ENCODE results near the gene ZMYND12.

GRCh38 chr1:42442662-42443061 is 13.2 kb downstream of the ZMYND12 start:
- TF ChIP-seq POLR2AphosphoS5 (IDR thresholded peaks at IDR 0.05) (no peak), CTCF (IDR thresholded peaks at IDR 0.05) (no peak), EP300 (IDR thresholded peaks at IDR 0.05) (no peak), POLR2A (IDR thresholded peaks at IDR 0.05) (no peak)

Data from sigmoid colon (tissue), 4 donors.